SIG-M5 treated with dmso at 0.1 percent for 504 hours (cell line): ENCODE data around the gene FGF21.
"Not testable (repeated sequence)": the region's sequence is repeated elsewhere in the genome, so short reads cannot be mapped to it uniquely, and the experiment has no call there.

Experiments
- DNase-seq: peaks from one replicate; lab custom pipeline; 2025; ENCODE audit not compliant: unreplicated experiment; lab: John Stamatoyannopoulos, UW

The FGF21 gene

DNA sequence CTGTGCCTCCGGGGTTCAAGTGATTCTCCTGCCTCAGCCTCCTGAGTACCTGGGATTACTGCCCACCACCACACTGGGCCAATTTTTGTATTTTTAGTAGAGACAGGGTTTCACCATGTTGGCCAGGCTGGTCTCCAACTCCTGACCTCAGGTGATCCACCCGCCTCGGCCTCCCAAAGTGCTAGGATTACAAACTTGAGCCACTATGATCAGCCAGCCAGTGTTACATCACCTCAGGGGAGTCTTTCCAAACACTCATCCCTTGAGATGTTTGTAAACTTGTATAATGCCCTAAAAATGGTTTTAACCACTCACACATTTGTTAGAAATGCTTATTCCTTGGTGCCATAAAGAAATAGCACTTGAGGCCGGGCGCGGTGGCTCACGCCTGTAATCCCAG is 31.1 kb downstream of the FGF21 start:
- DNase-seq: not testable (repeated sequence)

DNA sequence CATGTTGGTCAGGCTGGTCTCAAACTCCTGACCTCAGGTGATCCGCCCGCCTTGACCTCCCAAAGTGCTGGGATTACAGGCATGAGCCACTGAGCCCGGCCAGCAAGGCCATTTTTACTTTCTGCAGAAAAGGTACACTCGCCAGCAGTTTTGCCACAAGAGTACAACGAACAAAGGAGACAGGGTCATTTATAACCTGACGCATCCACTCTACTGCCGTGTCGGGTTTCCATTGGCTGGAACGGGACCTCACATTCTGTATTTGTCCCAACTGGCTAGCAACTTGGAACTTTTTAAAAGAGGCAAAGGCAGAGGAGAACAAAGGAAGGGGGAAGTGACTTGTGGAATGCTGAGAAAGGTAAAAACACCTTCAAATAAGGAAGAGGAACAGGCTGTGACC is 32.0 kb downstream of the FGF21 start:
- not testable (repeated sequence) for DNase-seq

DNA sequence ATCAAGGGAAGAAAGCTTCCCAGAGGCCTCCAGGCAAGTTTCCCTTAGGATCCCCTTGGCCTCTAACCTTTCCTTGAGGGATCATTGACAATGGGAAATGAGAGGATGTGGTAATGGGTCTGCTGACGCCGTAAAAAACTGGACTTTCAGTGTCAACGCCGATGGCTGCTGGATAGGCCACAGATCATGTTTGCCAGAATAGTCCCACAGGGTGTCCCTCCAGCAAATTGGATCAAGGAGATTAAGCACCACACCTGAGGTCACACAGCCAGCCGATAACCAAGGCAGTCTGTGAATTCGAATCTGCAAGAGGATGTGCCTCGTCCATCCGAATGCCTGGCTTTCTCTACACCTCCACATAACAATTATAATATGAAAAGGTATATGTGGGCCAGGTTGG is 37.9 kb downstream of the FGF21 start:
- no peak for DNase-seq

DNA sequence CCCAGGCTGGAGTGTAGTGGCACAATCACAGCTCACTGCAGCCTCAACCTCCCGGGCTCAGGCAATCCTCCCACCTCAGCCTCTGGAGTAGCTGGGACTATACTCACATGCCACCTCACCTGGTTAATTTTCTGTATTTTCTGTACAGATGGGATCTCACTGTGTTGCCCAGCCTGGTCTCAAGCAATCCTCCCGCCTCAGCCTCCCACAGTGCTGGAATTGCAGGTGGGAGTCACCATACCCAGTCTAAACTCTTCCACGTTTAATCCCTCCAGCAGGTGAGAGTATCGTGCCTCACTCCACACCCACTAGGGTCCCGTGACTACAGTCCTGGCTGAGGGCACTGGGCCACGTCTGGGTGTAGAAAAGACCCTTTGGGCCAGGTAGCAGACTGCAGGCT is 39.0 kb downstream of the FGF21 start:
- no peak for DNase-seq

DNA sequence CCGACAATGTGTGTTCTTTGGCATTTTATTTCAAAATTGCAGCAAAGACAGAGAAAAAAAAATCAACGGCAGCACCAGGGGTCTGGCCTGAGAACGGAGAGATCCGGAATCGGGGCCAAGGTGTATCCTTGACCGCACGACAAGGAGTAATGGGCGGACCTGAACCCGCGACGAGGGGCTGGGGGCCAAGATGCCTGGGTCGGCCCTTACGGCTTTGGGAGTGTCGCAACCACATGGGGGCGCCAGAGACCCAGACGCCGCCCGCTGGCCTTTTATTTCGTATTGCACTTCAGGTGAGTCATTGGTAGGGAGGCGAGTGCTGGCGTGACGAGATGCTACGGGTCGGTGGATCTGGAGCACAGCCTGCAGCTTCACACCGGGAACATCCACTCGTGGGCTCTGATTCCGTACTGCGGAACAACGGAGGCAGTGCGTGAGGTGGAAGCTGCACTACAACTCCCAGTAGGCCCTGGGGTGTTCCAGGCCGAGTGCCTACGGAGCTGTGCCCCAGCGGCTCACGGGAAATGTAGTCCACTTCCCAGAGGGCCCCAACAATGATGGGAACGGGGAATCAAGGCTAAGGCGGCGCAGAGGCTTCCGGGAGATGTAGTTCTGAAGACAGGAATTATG is 39.8 kb downstream of the FGF21 start:
- DNase-seq: peak; percentile 86

DNA sequence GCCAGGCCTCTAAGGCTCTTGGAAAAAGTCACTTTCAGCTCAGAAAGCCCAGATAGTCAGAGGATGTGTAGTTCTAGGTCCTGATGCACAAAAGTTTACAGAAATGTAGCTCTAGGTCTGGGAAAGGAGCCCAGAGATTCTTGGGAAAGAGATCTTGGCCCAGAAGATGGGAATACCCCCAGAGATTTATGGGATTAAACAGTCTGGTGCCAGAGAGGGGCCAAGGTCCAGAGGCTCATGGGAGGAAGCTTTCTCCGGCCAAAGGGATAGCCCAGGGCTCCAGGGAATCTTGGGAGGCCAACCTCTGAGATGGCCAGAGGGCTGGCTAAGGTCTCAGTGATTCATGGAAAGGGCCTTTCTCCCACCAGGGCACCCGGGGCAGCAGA is 40.4 kb downstream of the FGF21 start:
- no peak for DNase-seq

DNA sequence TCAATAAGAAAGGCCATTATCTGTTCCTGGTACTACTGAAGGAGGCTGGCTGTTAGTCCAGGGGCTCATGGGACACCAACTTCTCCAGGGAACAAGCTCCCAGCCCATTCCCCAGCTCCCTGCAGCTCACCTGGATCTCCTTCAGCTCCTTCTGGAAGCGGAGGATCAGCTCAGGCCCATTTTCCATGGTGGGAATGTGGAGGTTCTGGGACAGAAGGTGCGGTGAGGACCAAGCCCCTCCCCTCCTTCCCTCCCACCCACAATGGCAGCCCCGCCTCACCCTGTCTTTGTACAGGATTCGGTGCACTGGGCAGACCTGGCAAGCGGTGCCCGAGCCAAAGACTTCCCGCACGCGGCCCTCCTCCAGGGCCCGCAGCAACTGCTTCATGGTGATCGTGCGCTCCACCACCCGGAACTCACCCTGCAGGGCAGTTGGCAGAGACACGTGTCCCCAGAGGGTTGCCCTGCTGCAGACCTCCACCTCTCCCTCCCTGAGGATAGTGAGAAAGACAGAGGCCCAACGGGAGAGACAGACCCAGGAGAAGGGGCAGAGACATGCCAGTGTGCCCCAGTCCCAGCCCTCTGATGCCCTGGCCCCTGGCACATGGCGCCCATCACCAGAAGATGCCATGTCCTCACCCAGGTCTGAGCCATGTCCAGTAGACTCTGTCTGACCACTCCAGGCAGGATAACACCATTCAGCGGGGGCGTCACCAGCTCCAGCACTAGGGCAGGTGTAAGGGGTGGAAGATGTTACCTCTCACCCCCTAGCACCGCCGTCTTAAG is 41.2 kb downstream of the FGF21 start:
- DNase-seq: no peak

DNA sequence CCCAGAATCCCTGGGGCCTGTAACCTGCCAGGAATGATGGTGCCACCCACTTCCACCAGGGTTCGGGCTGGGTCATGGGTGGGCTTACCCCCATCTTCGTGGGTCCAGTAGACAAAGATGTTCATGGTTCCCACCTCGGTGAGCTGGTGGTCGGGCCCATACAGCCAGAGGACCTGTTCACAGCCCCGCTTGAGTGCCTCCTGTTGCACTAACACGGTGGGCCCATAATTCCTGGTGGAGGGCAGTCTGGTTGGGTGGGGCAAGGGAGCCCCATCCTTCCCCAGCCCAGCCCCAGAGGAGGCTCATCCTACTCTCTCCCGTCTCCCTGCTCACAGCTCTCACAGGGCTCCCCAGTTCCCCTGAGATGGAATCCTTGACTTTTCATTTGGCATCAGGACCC is 41.8 kb downstream of the FGF21 start:
- DNase-seq: no peak

DNA sequence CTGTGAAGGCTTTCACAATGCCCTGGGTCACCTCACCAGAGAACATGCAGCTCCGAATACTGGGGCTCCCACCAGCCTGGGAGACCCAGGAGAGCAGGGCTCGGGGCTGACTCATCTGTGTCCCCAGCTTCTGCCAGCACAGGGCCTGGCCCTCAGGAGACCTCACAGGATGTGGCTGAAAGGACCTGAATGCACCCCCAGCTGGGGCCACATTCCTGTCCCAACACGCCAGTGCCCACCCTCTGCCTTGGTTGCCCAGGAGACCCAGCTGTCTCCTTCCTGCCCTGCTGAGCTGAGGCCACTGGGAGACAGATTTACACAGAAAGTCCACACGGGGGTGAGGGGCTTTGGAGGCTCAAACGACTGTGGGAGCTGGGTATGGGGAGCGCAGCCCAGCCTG is 43.6 kb downstream of the FGF21 start:
- no peak for DNase-seq

DNA sequence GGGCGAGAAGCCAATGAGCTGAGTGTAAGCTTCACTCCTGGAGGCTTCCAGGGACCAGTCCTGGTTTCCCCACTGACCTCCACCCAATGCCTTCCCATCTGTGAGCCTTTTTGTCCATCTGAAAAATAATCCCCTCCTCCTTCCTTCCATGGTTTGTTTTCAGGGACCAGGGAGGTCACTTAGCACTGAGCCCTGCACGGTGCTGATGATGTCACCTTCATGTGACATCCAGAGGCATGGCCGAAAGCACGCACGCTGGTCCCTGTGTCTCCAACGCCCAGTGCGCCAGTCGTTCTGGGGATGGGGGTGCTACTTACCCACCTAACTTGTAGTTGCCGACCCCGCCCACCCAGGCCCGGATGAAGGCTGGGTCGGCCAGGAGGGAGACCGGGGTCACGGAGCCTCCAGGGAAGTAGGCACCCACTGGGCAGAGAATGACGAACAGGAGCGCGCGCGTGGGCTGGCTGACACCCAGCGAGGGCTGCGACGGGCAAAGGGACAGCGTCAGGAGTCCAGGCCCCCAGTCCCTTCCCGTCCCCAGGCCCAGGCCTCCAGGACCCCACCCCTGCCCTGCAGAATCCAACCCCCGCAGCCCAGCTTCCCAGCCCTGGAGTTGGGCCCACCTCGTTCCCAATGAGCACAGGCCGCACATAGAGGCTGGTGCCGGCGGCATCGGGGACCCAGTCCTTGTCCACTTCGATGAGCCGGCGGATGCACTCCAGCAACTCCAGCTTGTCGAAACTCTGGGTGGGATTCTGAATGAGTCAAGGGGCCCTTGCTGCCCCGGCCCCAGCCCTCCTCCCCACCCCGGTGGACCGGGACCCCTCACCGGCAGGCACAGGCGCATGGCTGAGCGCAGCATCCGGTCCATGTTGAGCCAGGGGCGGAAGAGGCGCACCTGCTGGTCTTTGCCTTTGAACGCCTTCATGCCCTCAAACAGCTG is 44.3 kb downstream of the FGF21 start:
- no peak for DNase-seq

DNA sequence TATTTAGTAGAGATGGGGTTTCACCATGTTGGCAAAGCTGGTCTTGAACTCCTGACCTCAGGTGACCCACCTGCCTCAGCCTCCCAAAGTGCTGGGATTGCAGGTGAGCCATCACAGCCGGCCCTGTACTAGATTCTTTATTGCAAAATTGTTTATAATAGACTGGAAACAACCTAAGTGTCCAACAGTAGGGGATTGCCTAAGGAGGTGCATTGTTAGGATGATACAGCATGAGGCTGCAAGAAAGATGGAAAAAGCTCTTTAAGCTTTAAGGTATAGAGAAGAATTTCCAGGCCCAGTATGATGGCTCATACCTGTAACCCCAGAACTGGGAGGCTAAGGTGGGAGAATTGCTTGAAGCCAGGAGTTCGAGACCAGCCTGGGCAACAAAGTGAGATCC is 47.3 kb downstream of the FGF21 start:
- no peak for DNase-seq

DNA sequence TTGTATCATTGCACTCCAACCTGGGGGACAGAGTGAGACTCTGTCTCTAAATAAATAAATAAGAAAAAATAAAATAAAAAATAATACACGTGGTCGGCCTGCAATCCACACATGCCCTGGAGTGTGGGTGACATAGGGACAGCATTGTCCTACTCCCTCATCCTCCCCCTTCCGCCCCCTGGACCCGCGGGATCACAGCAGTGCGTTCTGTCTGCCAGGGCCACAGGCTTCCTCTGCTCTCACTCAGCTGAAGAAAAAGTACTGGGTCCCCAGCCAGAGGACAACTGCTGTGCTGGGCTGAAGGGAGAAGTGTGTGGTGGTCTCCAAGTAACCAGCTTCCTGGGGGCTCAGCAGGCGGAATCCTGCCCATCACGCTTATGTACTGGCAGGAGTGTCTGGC is 49.2 kb downstream of the FGF21 start:
- no peak for DNase-seq

DNA sequence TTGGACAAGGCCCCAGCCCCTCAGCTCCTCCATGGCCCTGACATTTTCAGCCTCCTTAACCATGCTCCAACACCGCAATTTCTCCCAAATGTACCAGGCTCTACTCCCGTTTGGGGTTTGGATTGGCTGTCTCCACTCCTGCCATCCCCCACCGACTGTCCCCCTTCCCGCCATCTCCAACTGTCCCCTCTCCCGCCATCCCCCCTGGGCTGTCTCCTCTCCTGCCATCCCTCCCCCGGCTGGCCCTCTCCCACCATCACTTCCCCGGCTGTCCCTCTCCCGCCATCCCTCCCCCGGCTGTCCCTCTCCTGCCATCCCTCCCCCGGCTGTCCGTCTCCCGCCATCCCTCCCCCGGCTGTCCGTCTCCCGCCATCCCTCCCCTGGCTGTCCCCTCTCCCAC is 50.1 kb downstream of the FGF21 start:
- DNase-seq: no peak

DNA sequence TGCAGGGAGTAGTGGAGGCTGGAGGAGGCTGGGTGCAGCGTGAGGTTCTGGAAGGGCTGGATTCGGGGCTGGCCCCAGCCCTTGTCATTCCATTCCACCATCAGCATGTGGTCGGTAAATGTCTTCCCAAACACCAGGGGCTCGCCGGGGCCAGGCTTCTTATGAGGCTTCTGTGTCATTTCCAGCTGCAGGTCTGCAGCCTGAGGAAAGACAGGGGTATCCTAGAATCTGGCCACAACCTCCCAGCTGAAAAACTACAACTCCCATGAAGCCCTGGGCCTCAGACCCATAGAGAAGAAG is 51.1 kb downstream of the FGF21 start:
- DNase-seq: peak; percentile 37

DNA sequence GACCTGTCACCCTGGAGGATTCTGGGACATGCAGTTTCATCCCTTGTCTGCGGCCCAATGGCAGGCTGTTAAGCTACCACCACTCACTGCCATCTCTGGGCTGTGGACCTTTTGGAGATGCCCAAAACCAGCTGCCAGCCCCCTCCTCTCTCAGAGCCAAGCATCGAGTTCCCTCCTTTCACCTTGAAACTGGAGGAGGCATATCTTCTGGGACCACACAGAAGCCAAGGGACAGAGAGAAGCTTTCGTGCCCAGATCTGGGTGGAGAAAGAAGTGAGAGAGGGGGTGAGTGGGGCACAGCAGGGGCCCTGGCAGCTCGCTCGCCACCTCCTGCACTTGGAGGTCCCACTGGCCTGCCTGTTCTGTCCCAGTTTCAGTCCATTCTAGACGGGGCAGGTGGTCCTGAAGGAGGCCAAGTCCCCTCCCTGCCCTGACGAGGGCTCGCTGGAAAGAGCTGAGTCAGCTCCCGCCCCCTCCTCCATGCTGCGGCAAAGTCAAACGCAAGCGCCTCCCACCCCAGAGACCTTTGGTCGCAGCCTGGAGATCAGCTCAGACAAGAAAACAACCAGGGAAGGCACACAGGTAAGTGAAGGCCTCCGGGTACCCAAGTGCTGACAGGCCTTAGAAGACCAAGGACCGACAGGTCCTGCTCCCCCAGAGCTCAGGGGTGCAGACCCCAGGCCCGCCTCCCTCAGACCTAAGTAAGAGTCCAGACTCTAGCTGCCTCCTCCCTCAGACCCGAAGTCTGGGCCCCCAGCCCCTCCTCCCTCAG is 51.7 kb downstream of the FGF21 start:
- no peak for DNase-seq

DNA sequence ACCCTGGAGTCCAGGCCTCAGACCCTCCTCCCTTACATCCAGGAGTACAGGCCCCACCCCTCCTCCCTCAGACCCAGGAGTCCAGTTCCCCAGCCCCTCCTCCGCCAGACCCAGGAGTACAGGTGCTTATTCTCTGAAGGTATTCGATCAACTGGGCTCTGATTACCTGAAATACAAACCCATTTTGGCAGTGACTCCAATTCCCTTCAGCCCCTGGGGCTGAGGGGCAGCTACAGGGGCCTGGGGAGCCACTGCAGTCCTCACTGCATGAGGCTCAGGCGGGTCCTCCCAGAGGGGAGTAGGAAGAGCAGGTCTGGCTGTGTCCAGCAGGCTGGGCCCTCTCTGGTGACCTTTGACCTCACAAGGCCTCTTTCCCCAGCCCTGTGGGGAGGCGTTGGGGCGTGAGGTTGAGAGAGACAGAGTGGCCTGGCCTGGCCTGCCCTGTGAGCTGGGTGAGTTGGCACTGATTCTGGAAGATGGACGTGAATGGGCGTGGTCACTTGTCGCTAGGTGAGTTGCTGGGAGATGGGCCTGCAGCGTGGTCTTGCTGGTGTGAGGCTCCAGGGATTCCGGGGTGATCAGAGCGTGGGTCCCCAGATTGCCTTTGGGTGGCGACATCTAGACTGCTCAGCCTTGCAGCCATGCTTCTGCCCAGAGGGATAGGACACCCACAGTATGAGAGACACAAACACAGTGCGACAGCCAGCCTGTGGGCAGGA is 52.4 kb downstream of the FGF21 start:
- no peak for DNase-seq
